ENCODE measurements around the gene RHBDD1.

RHBDD1 gene

GRCh38 chr2:226849349-226849748 lies 13.5 kb downstream of the RHBDD1 start:
- Histone ChIP-seq H3K36me3 (ENCODE audit: control insufficient read depth, low read length) (peaks cover 6% of the 10 kb centered on the region), H3K4me1 (ENCODE audit: control insufficient read depth, low read length) (peaks cover 14% of the 10 kb centered on the region), H4K20me1 (ENCODE audit: control insufficient read depth, insufficient read depth, low read depth, low read length) (no peaks in the 10 kb centered on the region), H3K27me3 (ENCODE audit: control insufficient read depth, low read length) (no peaks in the 10 kb centered on the region), H3K27ac (ENCODE audit: low read depth, low read length) (no peak overlapping the region), H3F3A (ENCODE audit: control insufficient read depth, insufficient read depth) (no peaks in the 10 kb centered on the region), H3K4me2 (ENCODE audit: low read length) (no peak overlapping the region), H3K4me3 (ENCODE audit: low read length) (no peak overlapping the region), H3K79me2 (ENCODE audit: control insufficient read depth, low read length) (peaks cover 9% of the 10 kb centered on the region), H3K9me2 (replicated peaks; ENCODE audit: control insufficient read depth, low read length) (no peaks in the 10 kb centered on the region), H3K9me3 (ENCODE audit: control insufficient read depth, insufficient read depth, low read length) (no peaks in the 10 kb centered on the region)
- TF ChIP-seq CTCF (IDR thresholded peaks at IDR 0.05; ENCODE audit: low read depth, low read length, poor library complexity, severe bottlenecking): no peak
- TF ChIP-seq EZH2phosphoT487 (IDR thresholded peaks at IDR 0.05; ENCODE audit: borderline replicate concordance, low read length): no peak

- no peaks in the 10 kb centered on the region for H3K9me2 ChIP-seq (replicated peaks; ENCODE audit: control insufficient read depth, low read length)
Observed at GRCh38 chr2:226850024-226850423, 14.2 kb downstream of the RHBDD1 start.

GRCh38 chr2:226855787-226856186 lies 19.9 kb downstream of the RHBDD1 start:
- no peaks in the 10 kb centered on the region for H3K9me2 ChIP-seq (replicated peaks; ENCODE audit: control insufficient read depth, low read length)
- TF ChIP-seq EZH2phosphoT487 (IDR thresholded peaks at IDR 0.05; ENCODE audit: borderline replicate concordance, low read length) (no peak), CTCF (IDR thresholded peaks at IDR 0.05; ENCODE audit: low read depth, low read length, poor library complexity, severe bottlenecking) (no peak)
- no peak overlapping the region for H3K4me2 ChIP-seq (ENCODE audit: low read length)
- H3K4me3 ChIP-seq (ENCODE audit: low read length): no peak overlapping the region
- 0 out of 2 replicates have a peak, but pooled peaks cover under 1% of the 10 kb centered on the region for H3K4me1 ChIP-seq (ENCODE audit: control insufficient read depth, low read length)
- H3F3A ChIP-seq (ENCODE audit: control insufficient read depth, insufficient read depth): no peaks in the 10 kb centered on the region
- no peaks in the 10 kb centered on the region for H4K20me1 ChIP-seq (ENCODE audit: control insufficient read depth, insufficient read depth, low read depth, low read length)
- no peaks in the 10 kb centered on the region for H3K9me3 ChIP-seq (ENCODE audit: control insufficient read depth, insufficient read depth, low read length)
- peaks cover 6% of the 10 kb centered on the region; the same call in 1 of the 2 replicates for H3K79me2 ChIP-seq (ENCODE audit: control insufficient read depth, low read length)
- H3K36me3 ChIP-seq (ENCODE audit: control insufficient read depth, low read length): no peaks in the 10 kb centered on the region
- no peaks in the 10 kb centered on the region for H3K27me3 ChIP-seq (ENCODE audit: control insufficient read depth, low read length)
- H3K27ac ChIP-seq (ENCODE audit: low read depth, low read length): no peak overlapping the region

More at GRCh38 chr2:226850024-226850423, 14.2 kb downstream of the RHBDD1 start:
- Histone ChIP-seq H3K79me2 (ENCODE audit: control insufficient read depth, low read length) (peaks cover 6% of the 10 kb centered on the region), H3K4me3 (ENCODE audit: low read length) (no peak overlapping the region), H4K20me1 (ENCODE audit: control insufficient read depth, insufficient read depth, low read depth, low read length) (no peaks in the 10 kb centered on the region), H3K36me3 (ENCODE audit: control insufficient read depth, low read length) (peaks cover 4% of the 10 kb centered on the region; the same call in 1 of the 2 replicates), H3K27me3 (ENCODE audit: control insufficient read depth, low read length) (no peaks in the 10 kb centered on the region), H3K9me3 (ENCODE audit: control insufficient read depth, insufficient read depth, low read length) (no peaks in the 10 kb centered on the region), H3K4me1 (ENCODE audit: control insufficient read depth, low read length) (peaks cover 11% of the 10 kb centered on the region), H3K27ac (ENCODE audit: low read depth, low read length) (no peak overlapping the region), H3F3A (ENCODE audit: control insufficient read depth, insufficient read depth) (no peaks in the 10 kb centered on the region), H3K4me2 (ENCODE audit: low read length) (no peak overlapping the region)
- TF ChIP-seq CTCF (IDR thresholded peaks at IDR 0.05; ENCODE audit: low read depth, low read length, poor library complexity, severe bottlenecking): no peak
- TF ChIP-seq EZH2phosphoT487 (IDR thresholded peaks at IDR 0.05; ENCODE audit: borderline replicate concordance, low read length): no peak
